Hepatocyte (in vitro differentiated cells): ENCODE data around the gene CCL20.

Source experiments
- CTCF ChIP-seq: fragments of 200-600 bp; sonication (generic); IDR thresholded peaks from 2 replicates; pipeline ENCODE4 v1.5.1; 2016; ENCODE audit warnings: antibody characterized with exemption, mild to moderate bottlenecking; ENCODE audit not compliant: poor library complexity
- EZH2 ChIP-seq: fragments of 200-600 bp; sonication (generic); IDR thresholded peaks from 2 replicates; pipeline ENCODE4 v1.6.1; 2016; ENCODE audit warnings: antibody characterized with exemption, mild to moderate bottlenecking, borderline replicate concordance
- EZH2phosphoT487 ChIP-seq: fragments of 200-600 bp; sonication (generic); IDR thresholded peaks from one replicate; pipeline ENCODE4 v1.6.1; 2018; ENCODE audit warnings: antibody characterized with exemption, mild to moderate bottlenecking, low read depth, moderate library complexity; ENCODE audit not compliant: unreplicated experiment, severe bottlenecking

GRCh38 chr2:227822416-227823003 is 8.9 kb downstream of the CCL20 start:
- no peak for TF ChIP-seq CTCF
- TF ChIP-seq EZH2phosphoT487, result no peak
- TF ChIP-seq EZH2, result no peak
